Activated CD4-positive, CD25-positive, alpha-beta regulatory T cell treated with anti-CD3 and anti-CD28 coated beads, Interleukin-2, amount 50 U/mL, for 16 hours (primary cell): ENCODE data around the gene ASPSCR1.

Experiments used
- DNase-seq: peaks from one replicate; pipeline ENCODE4 v3.0.0-alpha.2; 2020; ENCODE audit warnings: low read depth, low spot score

Gene ASPSCR1

DNA sequence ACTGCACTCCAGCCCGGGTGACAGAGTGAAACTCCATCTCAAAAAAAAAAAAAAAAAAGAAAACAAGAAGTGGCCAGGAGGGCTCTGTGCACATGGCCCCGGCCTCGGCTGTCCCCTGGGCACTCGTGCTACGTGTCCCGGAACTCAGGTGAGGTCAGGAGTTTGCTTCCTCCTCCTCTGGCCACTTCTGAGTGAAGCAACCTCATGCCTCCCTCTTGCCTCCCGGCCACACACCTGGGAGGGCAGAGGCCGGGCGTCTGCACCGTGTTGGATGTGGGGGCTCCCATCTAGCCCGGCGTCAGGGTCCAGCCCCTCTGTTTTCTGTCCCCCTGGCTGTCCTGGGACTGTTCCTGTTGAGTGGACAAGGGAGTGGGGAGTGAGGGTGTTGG is 22.2 kb downstream of the ASPSCR1 start:
- DNase-seq, result no peak

DNA sequence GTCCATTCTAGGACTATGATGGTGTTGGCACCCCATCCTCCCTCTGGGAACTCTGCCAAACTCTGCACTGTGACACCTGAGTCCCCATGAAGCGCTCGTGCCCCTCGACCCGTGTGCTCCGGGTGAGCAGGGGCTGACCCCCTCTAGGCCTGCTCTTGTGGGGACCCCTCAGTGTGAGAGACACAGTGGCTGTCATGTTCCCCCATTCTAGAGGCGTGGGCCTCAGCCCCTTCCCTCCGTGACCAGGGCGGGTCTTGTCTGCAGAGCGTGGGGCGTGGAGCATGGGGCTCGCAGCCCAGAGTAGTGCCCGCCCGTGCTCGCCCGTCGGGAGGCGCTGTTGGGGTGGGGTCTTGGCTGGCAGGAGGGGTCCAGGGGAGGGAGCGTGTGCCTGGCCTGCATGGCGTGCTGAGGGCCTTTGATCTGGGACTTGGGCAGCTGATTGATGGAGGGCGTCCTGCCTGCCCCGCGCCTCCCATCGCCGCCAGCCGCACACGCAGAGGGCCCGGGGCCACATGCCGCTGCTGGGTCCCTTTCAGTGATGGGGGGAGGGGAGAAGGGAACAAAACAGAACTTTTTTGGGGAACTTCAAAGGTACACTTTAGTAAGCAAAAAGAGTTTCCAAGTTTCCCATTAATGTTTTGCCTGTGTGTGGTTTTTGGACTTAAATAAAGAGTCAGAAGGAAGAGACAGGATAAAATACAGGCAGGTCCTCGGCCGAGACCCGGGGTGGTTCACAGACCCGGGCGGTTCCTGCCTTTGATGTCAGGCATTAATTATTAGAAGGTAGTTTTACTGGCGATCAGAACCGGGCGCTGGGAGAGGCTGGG is 22.8 kb downstream of the ASPSCR1 start:
- DNase-seq, result no peak

DNA sequence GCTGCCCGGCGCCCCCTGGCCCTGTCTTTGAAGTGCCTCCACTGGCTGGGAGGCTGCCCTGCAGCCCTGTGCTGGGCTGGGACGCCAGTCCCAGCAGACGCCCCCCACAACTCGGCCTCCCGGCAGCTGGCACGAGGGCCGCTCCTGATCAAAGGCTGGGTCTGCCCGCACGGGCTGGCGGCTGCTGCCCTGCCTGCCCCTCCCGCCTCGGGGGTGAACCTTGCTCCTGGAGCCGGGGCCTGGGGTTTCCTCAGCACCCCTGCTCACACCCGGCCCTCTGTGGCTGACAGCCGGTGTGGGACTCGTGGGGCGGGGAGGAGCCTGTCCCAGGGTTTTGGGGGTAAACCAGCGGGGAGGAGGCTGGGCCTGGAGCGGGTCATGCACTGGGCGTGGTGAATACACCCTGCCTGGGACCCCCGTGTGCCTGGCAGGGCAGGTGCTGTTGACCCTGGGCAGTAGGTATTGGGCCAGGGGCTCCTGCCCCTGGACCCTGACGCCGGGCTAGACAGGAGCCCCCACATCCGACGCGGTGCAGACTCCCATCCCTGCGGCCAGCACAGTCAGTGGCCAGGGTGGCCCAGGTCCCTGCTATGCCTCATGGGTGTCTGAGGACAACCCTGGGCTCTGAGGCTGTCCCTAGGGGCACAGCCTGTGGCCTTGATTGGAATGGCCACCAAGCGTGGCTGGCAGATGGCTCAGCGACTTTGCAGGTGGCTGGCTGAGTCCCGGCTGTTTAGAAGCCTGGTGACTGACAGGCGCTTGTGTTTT is 23.6 kb downstream of the ASPSCR1 start:
- DNase-seq, result no peak

DNA sequence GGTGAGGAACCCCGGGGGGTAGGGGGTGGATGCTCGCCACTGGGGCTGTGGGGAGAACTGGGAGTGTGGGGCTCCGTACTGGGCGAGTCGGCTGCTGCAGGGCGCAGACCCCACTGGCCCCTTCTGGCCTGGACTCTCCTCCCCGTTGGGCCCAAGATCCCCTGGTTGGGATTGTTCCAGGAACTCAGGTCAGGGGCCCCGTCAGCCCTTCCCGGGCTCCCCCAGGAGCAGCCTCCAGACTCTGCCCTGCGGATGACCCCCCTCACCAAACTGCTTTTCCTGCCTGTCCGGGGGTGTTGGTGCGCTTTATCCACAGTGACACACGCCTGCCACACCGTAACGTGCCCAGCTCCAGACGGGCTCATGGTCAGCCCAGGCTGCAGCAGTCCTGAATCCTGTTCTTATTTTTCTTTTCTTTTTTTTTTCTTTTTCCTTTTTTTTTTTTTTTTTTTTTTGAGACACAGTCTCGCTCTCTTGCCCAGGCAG is 24.2 kb downstream of the ASPSCR1 start:
- no peak for DNase-seq

DNA sequence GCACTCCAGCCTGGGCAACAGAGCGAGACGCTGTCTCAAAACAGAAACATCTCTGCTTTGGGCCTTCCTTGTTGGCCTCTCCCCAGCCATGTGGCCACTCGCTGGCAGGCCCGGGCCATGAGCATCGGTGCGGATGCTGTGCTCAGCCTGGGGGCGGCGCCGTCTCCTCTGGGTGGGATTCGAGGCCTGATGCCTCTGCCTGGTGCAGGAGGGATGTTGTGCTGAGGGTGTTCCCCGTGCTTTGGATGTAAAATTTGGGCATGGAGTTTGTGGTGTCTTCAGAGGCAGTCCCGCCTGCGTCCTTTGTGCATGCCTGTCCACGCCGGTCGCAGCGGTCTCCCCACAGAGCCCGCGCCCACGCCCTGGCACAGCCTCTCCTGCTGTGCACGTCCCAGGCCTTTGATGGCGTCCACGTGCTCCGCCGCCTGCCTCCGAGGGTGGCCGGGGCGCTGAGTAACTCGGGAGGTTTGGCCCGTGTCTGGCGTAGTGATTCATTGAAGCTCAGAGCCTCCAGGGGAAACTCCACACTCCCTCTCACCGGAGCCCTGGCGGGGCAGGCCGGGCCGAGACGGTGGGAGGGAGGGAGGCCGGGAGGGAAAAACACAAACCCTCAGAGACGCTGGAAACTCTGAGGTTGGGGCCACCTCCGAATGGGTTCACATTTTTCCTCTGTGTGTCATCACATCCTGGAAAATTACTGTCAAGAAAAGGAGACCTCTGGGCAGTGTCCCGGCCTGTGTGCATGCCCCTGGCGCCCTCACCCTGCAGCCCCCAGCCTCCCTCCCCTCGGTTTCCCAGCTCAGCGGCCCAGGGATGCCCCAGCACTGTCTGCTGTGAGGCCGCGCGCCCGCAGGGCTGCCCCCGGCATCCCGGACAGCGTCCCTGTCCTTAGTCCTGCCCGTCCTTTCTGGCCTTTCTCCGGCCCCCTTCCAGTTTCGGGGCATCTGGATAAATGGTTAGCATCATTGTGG is 26.3 kb downstream of the ASPSCR1 start:
- no peak for DNase-seq

DNA sequence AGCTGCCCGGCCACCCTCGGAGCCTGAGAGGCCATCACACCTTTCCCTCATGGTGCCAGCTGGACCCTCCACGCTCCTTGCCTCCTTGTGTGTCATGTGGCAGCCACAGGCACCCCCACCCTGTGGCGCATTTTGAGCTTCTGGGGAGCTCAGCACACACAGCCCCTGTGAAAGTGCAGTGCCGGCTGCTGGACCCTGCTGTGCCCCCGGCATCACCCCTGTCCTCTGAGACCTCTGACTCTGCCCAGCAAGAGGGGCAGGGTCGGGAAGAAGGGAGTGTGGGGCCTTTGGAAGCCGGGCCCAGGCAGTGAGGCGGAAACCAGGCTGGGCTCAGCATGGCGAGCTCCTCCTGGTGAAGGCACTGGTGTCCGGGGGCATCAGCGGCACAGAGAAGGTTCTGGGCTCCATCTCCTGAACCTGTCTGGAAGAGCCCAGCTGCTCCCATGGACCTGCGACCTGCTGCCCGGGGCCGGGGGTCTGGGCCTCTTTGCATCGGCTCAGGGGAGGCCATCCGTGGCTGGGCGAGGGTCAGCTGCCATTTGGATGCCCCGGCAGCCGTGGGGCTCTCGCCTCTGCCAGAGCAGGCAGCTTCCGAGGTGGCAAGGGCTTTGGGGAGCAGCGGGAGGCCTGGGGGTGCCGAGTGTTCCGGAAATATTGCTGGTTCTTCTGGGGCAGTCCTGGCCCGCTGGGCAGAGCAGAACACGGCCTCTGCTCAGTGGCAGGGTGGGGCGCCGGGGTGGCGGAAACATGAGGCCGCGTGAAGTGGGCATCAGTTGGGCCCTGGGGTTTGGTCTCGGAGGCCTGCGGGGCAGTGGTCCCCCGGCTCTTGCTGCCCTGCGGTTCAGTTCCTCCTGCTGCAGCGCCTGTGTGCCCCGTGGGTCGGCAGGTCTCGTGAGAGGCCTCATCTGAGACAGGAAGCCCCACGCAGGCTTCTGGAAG is 27.4 kb downstream of the ASPSCR1 start:
- no peak for DNase-seq

DNA sequence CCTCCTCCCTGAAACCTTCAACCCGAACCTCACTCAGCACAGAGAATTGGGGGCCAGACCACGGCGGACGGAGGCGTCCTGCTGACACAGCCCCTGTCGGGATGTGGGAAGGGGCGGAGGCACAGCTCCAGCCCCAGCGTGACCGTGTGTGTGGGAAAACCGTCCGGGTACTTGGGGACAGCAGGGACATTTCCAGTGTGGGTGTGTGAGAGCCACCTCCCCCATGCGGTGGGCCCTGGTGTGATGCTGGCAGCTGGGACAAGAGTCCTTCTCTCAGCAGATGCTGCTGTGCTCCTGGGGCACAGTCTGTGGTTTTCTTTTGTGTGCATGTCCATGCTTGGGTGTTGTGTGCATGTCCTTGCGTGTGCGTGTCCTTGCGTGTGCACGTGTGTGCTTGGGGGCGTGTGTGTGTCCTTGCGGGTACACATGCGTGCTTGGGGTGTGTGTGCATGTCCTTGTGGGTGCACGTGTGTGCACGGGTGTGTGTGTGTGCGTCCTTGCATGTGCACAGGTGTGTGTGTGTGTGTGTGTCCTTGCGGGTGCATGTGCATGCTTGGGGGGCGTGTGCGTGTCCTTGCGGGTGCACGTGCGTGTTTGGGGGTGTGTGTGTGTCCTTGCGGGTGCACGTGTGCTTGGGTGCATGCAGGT is 28.4 kb downstream of the ASPSCR1 start:
- DNase-seq, result no peak

GRCh38 chr17:82006468-82007227 is 29.2 kb downstream of the ASPSCR1 start:
- DNase-seq, result no peak

DNA sequence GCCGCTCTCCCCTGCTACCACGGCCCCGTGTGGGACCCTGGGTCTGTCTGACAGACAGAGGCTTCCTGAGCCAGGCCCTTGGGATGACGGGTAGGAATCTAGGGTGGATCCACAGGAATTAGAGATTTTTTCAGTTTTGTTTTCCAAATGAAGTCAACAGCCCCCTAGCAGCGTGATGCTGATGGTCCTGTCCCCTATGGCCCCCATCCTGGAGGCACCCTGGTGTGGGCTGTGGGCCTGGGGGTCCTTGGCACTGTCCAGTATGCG is 29.7 kb downstream of the ASPSCR1 start:
- DNase-seq, result no peak

DNA sequence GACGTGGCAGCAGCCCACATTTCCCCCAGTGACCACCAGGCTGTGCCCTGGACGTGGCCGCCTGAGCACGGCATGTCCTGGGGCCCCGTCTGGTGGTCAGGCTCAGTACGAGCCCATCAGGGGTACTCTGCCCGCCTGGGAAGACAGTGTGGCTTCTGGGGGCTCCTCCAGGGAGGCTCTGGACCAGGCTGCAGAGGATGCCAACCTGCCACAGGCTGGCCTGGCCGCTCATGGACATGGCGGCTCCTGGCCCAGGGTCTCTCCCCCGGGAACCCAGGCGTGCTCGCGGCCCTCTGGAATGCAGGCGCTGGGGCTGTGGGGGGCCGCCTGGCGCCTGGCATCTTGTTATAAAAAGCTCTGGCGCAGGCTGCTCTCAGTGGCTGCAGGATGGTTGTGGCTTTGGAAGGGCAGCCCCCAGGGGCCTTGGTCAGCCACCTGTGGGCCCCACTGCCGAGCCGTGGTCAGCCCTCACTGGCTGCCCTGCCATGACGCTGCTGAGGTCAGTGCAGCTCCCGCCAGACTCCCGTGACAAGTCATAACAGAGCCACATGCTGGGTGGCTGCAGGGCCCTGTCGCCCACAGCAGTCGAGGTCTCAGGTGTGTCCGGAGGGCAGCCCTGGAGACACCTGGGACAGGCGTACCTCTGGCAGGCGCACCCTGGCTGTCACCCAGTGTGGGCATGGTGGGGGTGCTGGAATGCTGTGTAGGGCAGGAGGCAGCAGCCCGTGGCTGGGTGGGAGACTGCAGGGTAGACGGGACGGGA is 30.2 kb downstream of the ASPSCR1 start:
- DNase-seq, result no peak

DNA sequence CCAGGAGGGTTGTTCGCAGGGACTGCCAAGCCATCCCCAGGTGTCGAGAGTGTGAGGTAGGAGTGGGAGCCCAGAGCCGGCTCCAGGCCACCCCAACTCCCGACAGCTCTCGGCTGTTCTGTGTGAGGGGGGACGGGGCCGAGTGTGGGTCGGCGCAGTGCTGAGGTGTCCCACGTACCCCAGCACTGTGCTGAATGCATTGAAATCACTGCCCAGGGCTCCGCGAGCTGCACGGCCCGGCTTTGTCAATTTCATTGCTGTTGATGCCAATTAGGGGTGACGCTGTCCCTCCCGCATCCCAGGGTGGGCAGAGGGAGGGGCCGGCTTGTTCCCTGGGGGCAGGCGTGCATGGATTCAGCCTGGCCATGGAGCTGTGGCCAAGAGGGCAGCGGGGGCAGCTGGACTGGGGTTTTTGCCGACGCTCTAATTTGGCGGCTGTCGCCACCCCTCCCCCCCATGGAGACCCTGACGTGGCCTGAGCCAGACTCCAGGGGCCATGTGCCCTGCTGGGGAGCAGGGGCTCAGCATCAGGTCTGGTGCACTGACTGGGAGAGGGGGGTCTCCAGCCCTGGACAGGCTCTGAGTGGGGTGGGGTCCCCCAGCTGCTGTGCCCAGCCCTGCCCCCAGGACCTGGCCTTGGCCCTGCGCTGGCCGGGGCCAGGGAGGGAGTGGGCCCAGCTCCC is 31.0 kb downstream of the ASPSCR1 start:
- DNase-seq, result no peak

DNA sequence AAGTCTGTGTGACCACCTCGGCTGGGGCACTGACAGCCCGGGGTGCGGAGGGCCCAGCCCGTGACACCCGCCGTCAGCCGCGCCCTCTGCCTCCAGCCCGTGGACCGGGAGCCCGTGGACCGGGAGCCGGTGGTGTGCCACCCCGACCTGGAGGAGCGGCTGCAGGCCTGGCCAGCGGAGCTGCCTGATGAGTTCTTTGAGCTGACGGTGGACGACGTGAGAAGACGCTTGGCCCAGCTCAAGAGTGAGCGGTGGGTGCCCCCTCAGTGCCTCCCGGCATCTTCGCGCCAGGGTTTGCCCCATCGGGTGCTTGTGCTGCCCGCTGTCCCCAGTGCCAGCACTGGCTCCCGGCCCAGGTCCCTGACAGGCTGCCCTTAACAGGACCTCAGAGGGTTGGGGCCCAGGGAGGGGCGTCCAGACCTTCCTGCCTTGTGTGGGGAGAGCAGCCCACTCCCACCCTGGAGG is 31.5 kb downstream of the ASPSCR1 start:
- DNase-seq, result no peak

- no peak for DNase-seq
These were observed 32.0 kb downstream of the ASPSCR1 start for GRCh38 chr17:82009413-82009812.

DNA sequence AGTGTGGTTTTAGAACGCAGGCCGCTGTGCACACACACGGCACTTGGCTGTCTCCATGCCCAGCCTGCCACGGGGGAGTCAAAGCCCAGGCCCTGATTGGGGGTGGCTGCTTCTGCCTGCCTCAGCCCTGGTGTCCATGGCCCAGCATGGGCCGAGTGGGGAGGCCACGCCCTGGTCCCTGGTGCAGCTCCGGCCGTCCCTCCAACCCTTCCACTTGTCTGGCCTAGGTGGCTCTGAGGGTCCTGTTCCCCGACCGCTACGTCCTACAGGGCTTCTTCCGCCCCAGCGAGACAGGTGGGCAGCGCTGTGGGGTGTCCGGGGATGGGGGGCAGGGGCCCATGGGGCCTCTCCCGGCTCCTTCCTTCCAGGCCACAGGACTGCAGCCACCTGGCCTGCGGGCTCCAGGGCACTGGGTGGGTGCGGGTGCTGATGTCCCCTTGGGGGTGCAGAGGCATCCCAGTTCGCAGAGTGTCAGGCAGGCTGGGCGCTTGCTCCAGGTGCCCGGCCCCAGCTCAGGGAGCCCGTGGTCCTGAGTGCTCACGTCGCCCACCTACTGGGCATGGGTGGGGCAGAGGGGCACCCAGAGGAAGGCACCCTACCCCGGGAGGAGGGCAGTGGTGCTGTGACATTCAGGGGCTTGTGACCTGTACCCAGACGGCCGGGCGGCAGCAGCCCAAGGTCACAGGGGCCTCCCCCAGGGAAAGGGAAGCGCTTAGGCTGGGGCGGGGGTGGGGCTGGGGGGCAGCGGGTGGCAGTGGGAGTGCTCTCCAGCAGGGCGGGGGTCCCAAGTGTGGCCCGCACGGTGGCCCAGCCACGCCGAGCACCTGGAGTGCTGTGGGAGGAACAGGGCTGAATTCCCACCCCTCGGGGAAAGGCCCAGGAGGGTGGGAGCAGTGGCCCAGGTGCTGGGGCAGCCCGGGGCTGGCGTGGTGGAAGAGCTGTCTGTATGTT is 33.4 kb downstream of the ASPSCR1 start:
- no peak for DNase-seq

DNA sequence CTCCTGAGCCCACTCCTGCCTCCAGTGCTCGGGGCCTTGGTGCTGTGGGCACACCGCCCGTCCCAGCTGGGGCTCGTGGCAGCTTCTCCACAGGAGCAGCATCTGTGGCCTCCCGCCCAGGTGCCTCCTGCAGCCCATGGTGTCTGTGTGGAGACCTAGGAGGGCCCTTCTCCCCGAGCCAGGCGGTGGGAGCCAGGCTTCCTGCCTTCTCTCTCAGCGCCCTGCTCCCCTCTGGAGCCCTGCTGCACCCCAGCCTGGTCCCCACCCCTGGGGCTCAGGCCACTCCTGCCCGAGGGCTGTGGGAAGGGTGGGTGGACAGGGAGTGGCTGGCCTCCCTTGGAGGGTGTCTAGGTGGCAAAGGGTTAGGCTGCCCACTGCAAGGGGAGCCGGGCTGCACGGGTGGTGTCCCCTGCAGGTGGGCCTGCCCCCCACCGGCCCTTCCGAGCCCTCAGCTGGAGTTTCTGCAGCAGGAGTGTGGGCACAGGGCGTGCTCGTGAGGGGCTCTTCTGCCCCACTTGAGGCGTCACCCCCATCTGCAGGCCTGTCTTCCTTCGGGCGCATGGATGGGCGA is 34.3 kb downstream of the ASPSCR1 start:
- no peak for DNase-seq

- DNase-seq, result no peak
These were observed 34.8 kb downstream of the ASPSCR1 start for GRCh38 chr17:82012261-82012639.
